Panc1 (cell line): ENCODE measurements around the gene C9orf152. TPM values are rescaled to one million over a fixed set of nuclear protein-coding genes. Genes with fewer than 3 reads are reported as not detected.

Experiments
- ATAC-seq: fragments of 200-7000 bp; cut with Tn5 transposase; 2 replicates; pipeline ENCODE4 v1.9.1; 2020; ENCODE audit warnings: mild to moderate bottlenecking, moderate library complexity
- BruUV-seq: library from RNA; stranded (reverse); fragments of 400-500 nt; replicated peaks from 2 replicates; lab custom pipeline; 2021; lab: Mats Ljungman, UMichigan
- CTCF ChIA-PET: fragments of 300-600 bp; sonication (Branson Sonifier 250); formaldehyde crosslinking; loops from one replicate; lab custom pipeline; 2022; ENCODE audit warnings: antibody characterized with exemption; lab: Charles Lee
- POLR2A ChIA-PET: fragments of 300-600 bp; sonication (Branson Sonifier 250); formaldehyde crosslinking; loops from one replicate; lab custom pipeline; 2022; ENCODE audit warnings: antibody characterized with exemption; lab: Charles Lee
- DNase-seq: peaks from one replicate; pipeline ENCODE4 v3.0.0-alpha.2; 2010; ENCODE audit warnings: low read depth, low spot score
- H3K27ac ChIP-seq: 2 replicates; pipeline ENCODE4 v1.5.1; 2011; ENCODE audit warnings: mild to moderate bottlenecking, low read length, inconsistent platforms
- H3K27me3 ChIP-seq: fragments of 200-500 bp; sonication (Bioruptor generic); 2 replicates; pipeline ENCODE4 v1.6.0; 2014; ENCODE audit warnings: low read length, inconsistent platforms; ENCODE audit not compliant: control insufficient read depth, insufficient read depth
- H3K36me3 ChIP-seq: fragments of 200-500 bp; sonication (Bioruptor generic); 2 replicates; pipeline ENCODE4 v1.5.1; 2014; ENCODE audit warnings: inconsistent platforms, mild to moderate bottlenecking, low read length, moderate library complexity; ENCODE audit not compliant: control insufficient read depth, insufficient read depth
- H3K4me1 ChIP-seq: 2 replicates; pipeline ENCODE4 v1.5.1; 2011; ENCODE audit warnings: inconsistent platforms, mild to moderate bottlenecking, low read length, moderate library complexity; ENCODE audit not compliant: control insufficient read depth, insufficient read depth
- H3K4me3 ChIP-seq, 2 experiments: 2 replicates each; pipeline ENCODE4 v1.5.1; 2011 to 2012; ENCODE audit warnings: low read depth in 2 of 2, low read length in 2 of 2, mild to moderate bottlenecking in 2 of 2, inconsistent platforms in 1 of 2, moderate library complexity in 1 of 2
- H3K9me3 ChIP-seq: fragments of 200-500 bp; sonication (Bioruptor generic); 2 replicates; pipeline ENCODE4 v1.5.1; 2014; ENCODE audit warnings: low read depth, mild to moderate bottlenecking, inconsistent platforms, low read length, moderate library complexity; ENCODE audit not compliant: control insufficient read depth, insufficient read depth
- CTCF ChIP-seq: fragments of 450-650 bp; IDR thresholded peaks from 2 replicates; pipeline ENCODE4 v1.5.1; 2017; ENCODE audit warnings: mild to moderate bottlenecking
- POLR2AphosphoS5 ChIP-seq: IDR thresholded peaks from 2 replicates; pipeline ENCODE4 v1.6.1; 2012; ENCODE audit warnings: mild to moderate bottlenecking, low read depth, low read length, moderate library complexity
- REST ChIP-seq, 2 experiments: IDR thresholded peaks; 2 replicates each; pipeline ENCODE4 v1.6.1; 2011 to 2012; ENCODE audit warnings: low read depth in 2 of 2, control low read depth in 1 of 2, low read length in 1 of 2, mild to moderate bottlenecking in 1 of 2, moderate library complexity in 1 of 2; ENCODE audit not compliant: insufficient read depth in 1 of 2
- SIN3A ChIP-seq: IDR thresholded peaks from 2 replicates; pipeline ENCODE4 v1.6.1; 2012; ENCODE audit warnings: low read depth, mild to moderate bottlenecking, low read length, moderate library complexity, borderline replicate concordance; ENCODE audit not compliant: insufficient read depth
- TCF7L2 ChIP-seq: IDR thresholded peaks from 2 replicates; pipeline ENCODE4 v1.6.1; 2011; ENCODE audit warnings: mild to moderate bottlenecking, low read depth, low read length, inconsistent platforms
- in situ Hi-C: cut with HindIII; loops from 2 replicates; pipeline ENCODE4 v1.10.0; 2016; ENCODE audit warnings: low sequenced_read_pairs, low pct_unique_long_range_greater_than_20kb
- intact Hi-C: fragments of 100-400 bp; cut with micrococcal nuclease; formaldehyde crosslinking; loops from one replicate; pipeline ENCODE4 v1.10.0; 2022; ENCODE audit not compliant: unreplicated experiment
- total RNA-seq: library from RNA; stranded (reverse); gene quantifications from one replicate; pipeline ENCODE4 v1.2.1, GENCODE V29; 2021; ENCODE audit not compliant: unreplicated experiment

The C9orf152 gene
- total RNA-seq, 1 experiment from 2014 or later: 0.10 TPM

- Histone ChIP-seq H3K4me1 (no peaks in the 10 kb centered on the region), H3K9me3 (no peaks in the 10 kb centered on the region), H3K27me3 (no peaks in the 10 kb centered on the region), H3K27ac (no peak overlapping the region), H3K36me3 (no peaks in the 10 kb centered on the region), H3K4me3 (no peak overlapping the region)
- ATAC-seq (no peak), DNase-seq (no peak)
- POLR2A ChIA-PET: no interaction called here
- in situ Hi-C loops (no loop called here), intact Hi-C loops (no loop called here)
- CTCF ChIA-PET: no interaction called here
- TF ChIP-seq CTCF (no peak), TCF7L2 (no peak), REST (IDR thresholded peaks at IDR 0.05; ENCODE audit: insufficient read depth in 1 of 2, low read depth in 2 of 2, low read length in 1 of 2) (no peak), POLR2AphosphoS5 (no peak), SIN3A (no peak)
- no TSS peak for BruUV-seq
Measured at GRCh38 chr9:110161940-110162339, 46.0 kb downstream of the C9orf152 start.

- ChIA-PET POLR2A (no interaction called here), CTCF (no interaction called here)
Measured at GRCh38 chr9:110160685-110161084, 47.3 kb downstream of the C9orf152 start.

More at GRCh38 chr9:110160685-110161084, 47.3 kb downstream of the C9orf152 start:
- Histone ChIP-seq H3K9me3 (no peaks in the 10 kb centered on the region), H3K4me1 (no peaks in the 10 kb centered on the region), H3K4me3 (no peak overlapping the region), H3K27ac (no peak overlapping the region), H3K27me3 (no peaks in the 10 kb centered on the region), H3K36me3 (no peaks in the 10 kb centered on the region)
- no TSS peak for BruUV-seq
- TF ChIP-seq REST (IDR thresholded peaks at IDR 0.05; ENCODE audit: insufficient read depth in 1 of 2, low read depth in 2 of 2, low read length in 1 of 2): no peak
- no peak for TF ChIP-seq POLR2AphosphoS5
- TF ChIP-seq CTCF: no peak
- no peak for TF ChIP-seq TCF7L2
- no peak for TF ChIP-seq SIN3A
- ATAC-seq: no peak
- in situ Hi-C loops (no loop called here), intact Hi-C loops (no loop called here)
- DNase-seq: no peak
